KG1 (cell line): ENCODE data around the gene KRT86.
"Not testable (repeated sequence)": the region's sequence is repeated elsewhere in the genome, so short reads cannot be mapped to it uniquely, and the experiment has no call there.

Source experiments
- DNase-seq: peaks from one replicate; lab custom pipeline; 2025; lab: John Stamatoyannopoulos, UW

KRT86 gene

GRCh38 chr12:52267699-52268098 lies 6.7 kb upstream of the KRT86 start:
- no peak for DNase-seq

GRCh38 chr12:52268212-52268611 lies 6.2 kb upstream of the KRT86 start:
- no peak for DNase-seq

- DNase-seq: no peak
Observed at GRCh38 chr12:52270541-52271070, 3.8 kb upstream of the KRT86 start.

- no peak for DNase-seq
Observed at GRCh38 chr12:52271158-52271557, 3.3 kb upstream of the KRT86 start.

- DNase-seq: no peak
Observed at GRCh38 chr12:52275686-52276085, 1.2 kb downstream of the KRT86 start.

GRCh38 chr12:52277486-52278245 lies 3.2 kb downstream of the KRT86 start:
- DNase-seq: no peak

- no peak for DNase-seq
Observed at GRCh38 chr12:52278575-52279421, 4.4 kb downstream of the KRT86 start.

GRCh38 chr12:52279422-52280318 lies 5.2 kb downstream of the KRT86 start:
- no peak for DNase-seq

- DNase-seq: no peak
Observed at GRCh38 chr12:52280319-52280795, 5.9 kb downstream of the KRT86 start.

GRCh38 chr12:52280796-52281560 lies 6.5 kb downstream of the KRT86 start:
- DNase-seq: no peak

- DNase-seq: no peak
Observed at GRCh38 chr12:52284562-52285171, 10.2 kb downstream of the KRT86 start.

GRCh38 chr12:52285172-52285745 lies 10.8 kb downstream of the KRT86 start:
- DNase-seq: no peak

GRCh38 chr12:52285851-52286530 lies 11.5 kb downstream of the KRT86 start:
- DNase-seq: no peak

GRCh38 chr12:52286857-52287785 lies 12.7 kb downstream of the KRT86 start:
- DNase-seq: not testable (repeated sequence)

- not testable (repeated sequence) for DNase-seq
Observed at GRCh38 chr12:52287816-52288805, 13.7 kb downstream of the KRT86 start.

- DNase-seq: not testable (repeated sequence)
Observed at GRCh38 chr12:52290483-52291134, 16.2 kb downstream of the KRT86 start.
